Right hindlimb (tissue), 1 donor: Measurements from ENCODE around the gene RAB40C.
"Not testable (repeated sequence)": the region's sequence is repeated elsewhere in the genome, so short reads cannot be mapped to it uniquely, and the experiment has no call there.

Experiments
- DNase-seq: peaks from one replicate; pipeline ENCODE4 v3.0.0-alpha.2; 2018

RAB40C gene

GRCh38 chr16:591231-591630, 1.4 kb downstream of the RAB40C start:
- no peak for DNase-seq

DNA sequence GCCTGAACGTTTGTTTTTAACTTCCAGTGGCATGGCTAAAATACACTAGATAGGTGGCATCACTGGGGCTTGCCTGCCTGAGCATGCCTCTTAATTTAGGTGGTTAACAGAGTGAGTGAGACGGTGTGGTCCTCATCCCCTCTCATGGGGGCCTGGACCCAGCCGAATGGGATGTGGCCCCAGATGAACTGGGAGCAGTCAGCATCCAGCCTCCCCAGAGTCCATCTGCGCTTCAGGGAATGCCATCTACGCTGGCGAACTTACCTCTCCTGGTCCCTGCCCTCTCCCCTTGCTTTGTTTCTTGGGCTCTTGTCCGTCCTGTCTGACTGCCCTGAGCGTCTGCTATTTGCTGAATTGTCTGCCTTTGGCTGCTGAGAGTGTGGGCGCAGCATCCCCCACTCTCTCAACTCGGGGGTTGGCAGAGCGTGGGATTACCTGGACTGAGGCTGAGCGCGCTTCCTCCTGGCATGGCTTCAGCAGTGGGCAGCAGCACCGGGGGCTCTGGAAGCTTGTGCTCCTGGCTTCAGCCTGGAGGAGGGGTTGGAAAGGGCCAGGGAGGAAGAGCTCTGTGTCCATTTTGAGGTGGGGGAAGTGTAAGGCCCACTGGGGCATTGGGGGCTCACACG, 2.1 kb downstream of the RAB40C start:
- DNase-seq = no peak

- no peak for DNase-seq
These were observed 2.8 kb downstream of the RAB40C start for GRCh38 chr16:592518-593306.

DNA sequence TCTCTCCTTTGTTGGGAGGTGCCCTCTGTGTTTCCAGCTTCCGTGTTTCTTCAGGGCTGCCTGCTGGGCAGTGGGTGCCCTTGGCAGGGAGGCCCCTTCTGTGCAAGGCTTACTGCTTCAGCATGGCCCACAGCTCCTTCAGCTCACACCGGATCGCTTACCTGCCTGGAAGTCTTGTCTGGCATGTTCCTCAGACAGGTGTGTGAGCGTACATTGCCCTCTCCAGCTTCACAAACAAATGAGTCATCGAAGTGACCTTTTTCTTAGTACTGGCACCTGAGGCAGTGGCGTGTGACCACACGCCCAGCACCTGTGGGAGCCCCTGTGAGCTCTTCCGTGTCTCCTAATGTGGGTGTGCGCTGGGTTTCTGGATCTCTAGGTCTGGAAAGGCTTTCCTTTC, 3.5 kb downstream of the RAB40C start:
- no peak for DNase-seq

DNA sequence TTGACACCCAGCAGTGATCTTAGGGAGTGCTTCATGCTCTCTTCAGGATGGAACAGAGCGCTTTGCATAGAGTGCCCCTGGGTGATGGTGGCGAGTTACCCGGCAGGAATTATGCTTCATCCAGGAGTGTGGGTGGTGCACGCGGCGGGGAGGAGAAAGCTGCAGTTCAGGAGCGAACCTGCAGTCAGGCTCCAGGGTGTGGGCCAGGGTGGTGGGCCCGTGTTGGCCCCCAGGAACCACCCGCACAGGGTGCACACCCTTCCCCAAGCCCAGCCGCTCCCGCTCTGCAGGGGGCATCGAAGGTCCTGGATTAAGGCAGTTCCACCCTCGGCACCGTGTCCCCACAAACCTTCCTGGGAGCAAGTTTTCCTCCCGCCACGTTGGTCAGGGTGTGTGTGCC, 3.9 kb downstream of the RAB40C start:
- DNase-seq = no peak

GRCh38 chr16:595094-595528, 5.2 kb downstream of the RAB40C start:
- DNase-seq = no peak

GRCh38 chr16:595942-596735, 6.3 kb downstream of the RAB40C start:
- no peak for DNase-seq

GRCh38 chr16:596736-597060, 6.8 kb downstream of the RAB40C start:
- DNase-seq = no peak

GRCh38 chr16:597655-598054, 7.8 kb downstream of the RAB40C start:
- DNase-seq = not testable (repeated sequence)

DNA sequence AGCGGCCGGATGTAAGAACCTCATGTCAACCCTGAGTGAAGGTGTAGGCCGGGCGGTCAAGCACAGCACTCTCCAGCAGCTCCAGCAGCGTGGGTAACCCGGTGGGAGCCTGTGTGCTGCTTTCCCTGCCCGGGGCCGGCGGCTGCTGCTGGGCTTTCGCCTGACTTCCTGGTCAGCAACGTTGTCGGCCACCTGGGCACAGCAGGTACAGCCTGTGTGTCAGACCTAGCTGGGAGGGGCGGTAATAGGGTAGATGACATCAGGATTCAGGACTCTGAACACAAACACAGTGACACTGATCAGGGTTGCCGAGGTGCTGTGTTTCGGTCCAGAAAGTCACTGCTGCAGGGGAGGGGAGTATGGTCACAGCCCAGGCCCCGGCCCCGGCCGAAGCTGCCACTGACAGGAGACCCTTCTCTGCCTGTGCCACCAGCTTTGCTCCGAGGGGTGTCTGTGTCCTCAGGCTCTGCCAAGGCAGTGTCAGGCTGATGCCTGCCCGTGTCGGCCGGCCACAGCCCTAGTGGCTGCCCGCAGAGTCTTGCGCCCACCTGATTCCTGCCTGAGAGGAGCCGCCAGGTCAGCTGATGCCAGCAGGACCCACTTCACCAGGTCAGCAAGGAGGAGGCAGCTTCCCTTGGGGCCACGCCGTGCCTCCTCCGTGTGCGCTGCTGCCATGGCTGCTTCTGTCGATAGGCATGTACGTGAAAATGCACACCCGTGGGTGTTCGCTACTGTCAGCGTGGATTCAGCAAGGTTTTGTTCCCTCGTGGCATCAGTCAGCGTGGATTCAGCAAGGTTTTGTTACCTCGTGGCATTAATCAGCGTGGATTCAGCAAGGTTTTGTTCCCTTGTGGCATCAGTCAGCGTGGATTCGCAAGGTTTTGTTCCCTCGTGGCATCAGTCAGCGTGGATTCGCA, 9.2 kb downstream of the RAB40C start:
- no peak for DNase-seq

DNA sequence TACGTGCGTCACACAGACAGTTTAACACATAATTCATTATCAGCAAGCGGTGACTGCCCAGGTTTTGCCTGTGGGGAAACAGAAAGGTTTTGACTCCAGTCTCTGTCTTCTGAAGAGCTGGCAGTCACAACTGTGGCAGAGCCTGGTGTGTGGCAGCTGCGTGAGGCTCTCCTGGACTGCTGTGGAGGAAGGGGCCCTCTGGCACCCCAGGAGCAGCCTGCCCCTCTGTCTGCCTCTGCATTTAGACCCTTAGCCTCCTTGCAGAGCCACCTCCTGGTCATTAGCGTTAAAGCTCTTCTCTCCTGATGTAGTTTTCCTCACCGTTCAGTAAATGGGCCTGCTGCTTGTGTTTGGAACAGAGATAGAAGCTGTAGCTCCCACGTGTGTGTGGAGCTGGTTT, 10.9 kb downstream of the RAB40C start:
- no peak for DNase-seq

GRCh38 chr16:603933-604332, 14.1 kb downstream of the RAB40C start:
- DNase-seq = no peak

- no peak for DNase-seq
These were observed 16.9 kb downstream of the RAB40C start for GRCh38 chr16:606656-607307.

DNA sequence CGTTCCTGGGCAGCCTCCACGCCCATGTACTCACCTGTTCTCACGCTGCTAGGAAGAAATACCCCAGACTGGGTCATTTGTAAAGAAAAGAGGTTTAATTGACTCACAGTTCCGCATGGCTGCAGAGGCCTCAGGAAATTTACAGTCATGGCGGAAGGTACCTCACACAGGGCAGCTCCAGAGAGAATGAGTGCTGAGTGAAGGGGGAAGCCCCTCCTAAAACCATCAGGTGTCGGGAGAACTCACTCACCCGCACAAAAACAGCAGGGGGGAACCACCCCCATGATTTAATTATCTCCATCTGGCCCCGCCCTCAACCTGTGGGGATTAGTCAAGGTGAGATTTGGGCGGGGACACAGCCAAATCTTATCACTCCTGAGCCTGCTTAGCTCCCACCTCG, 18.2 kb downstream of the RAB40C start:
- DNase-seq = no peak

DNA sequence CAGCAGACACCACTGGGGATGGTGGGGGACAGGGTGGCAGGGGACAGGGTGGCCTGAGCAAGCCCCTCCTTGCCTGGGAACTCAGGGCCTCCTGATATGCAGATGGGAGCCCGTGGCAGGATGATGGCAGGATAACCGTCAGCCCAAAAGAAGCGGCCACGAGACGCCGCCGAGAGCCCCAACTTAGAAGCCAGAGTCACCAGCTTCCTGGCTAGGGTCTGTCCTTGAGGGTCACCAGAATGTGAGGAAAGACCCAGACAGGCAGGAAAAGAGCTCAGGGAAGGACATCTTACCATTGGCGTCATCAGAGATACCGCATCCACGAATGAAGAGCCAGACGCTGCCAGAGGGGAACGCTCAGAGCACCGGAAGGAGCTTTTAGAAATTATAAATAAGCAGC, 19.4 kb downstream of the RAB40C start:
- DNase-seq = no peak

GRCh38 chr16:609984-610383, 20.1 kb downstream of the RAB40C start:
- DNase-seq = no peak

GRCh38 chr16:610513-611381, 20.9 kb downstream of the RAB40C start:
- no peak for DNase-seq

DNA sequence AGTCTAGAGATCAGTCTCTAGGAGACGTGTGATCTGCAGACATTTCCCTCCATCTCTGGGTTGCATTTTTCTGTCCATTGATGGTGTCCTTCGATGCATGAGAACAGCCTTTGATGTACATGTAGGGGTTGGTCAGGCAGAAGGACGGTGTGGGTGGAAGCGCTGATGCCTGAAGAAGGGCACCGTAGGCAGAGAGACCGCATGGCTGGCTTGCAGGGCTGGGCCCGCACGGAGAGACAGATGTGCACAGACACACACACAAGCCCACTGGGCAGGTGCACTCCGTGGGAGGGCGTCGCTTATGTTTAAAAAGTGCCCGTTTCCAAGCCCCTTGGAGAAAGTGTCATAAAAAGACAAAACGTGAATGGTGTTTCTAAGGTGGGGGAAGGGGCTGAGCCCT, 25.3 kb downstream of the RAB40C start:
- DNase-seq = no peak

- DNase-seq = no peak
These were observed 27.1 kb downstream of the RAB40C start for GRCh38 chr16:616733-617586.

- no peak for DNase-seq
These were observed 28.0 kb downstream of the RAB40C start for GRCh38 chr16:617855-618254.
